ENCODE results near the gene MAGOH.

MAGOH gene

DNA sequence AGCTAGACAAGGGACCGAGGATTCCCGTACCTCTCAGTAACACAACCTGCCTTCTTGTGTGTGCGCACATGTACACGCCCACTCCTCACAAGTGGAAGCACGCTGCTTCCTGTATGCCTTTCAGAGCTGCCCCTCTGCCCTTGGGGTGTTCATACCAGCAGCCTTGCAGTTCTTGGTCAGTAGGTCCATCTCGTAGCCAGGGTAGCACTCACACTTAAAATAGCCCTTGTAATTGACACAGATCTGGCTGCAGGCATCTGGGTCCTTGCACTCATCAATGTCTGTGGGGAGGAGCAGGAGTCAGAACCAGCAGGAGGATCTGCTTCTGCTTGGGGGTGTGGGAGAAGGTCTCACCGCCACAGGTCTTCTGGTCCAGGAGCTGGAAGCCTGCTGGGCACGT lies 32.6 kb upstream of the MAGOH start:
- DNase-seq (ENCODE audit: low read depth in 3 of 3): no peak

DNA sequence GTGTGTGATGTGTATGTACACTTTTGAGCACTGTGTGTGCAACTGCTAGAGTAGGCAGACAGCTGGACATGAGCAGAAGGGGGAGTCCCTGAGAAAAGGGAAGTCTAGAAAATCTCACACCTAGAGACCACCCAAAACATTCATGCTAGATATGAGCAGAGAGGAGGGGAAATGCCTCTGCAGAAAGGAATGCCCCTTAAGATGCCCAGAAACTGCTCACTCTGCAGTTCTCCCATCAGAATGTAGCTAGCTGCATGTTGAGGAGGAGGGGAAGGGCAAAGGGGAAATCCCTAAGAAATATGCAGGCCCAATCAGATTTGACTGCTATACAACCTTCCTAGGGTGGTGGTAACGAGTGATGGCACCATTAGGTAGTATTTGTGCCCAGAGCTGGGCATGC lies 31.8 kb upstream of the MAGOH start:
- no peak for DNase-seq (ENCODE audit: low read depth in 3 of 3)

DNA sequence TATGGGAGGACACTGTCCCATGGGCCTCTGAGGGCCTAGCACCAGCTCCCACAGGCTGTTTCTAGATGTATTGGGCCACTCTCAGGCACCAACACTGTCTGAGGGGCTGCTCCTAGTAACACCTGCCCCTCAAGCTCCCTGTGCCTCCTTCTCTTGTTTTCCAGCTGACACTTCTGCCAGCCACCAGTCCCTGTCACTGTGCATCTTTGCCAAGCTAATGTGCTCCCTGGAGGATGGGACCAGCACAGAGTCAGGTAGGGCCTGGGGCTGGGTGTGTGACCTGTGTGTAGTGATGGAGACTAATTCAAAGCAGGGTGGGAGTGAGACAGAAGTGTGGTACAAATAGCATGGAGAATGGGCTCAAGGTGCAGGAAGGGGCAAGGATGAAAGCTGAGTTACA lies 29.4 kb upstream of the MAGOH start:
- DNase-seq (ENCODE audit: low read depth in 3 of 3): no peak

DNA sequence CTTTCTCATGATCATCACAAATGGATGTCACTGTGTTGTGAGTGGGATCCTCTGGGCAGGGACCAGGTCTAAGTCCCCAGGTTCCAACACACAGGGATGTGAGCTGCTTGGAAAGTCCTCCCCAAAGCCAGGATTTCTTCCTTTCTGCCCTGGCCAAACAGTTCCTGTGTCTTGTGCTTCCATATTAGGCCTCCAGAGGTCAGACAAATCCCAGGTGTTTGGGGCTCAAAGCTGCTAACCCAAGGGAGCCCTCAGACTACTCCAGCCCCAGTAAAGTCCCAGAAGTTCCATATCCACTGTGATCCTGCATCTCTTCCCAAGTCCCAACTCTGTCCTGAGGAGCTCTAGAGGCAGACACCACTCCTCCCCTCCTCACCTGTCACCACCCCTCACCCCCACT lies 27.7 kb upstream of the MAGOH start:
- DNase-seq (ENCODE audit: low read depth in 3 of 3): no peak

DNA sequence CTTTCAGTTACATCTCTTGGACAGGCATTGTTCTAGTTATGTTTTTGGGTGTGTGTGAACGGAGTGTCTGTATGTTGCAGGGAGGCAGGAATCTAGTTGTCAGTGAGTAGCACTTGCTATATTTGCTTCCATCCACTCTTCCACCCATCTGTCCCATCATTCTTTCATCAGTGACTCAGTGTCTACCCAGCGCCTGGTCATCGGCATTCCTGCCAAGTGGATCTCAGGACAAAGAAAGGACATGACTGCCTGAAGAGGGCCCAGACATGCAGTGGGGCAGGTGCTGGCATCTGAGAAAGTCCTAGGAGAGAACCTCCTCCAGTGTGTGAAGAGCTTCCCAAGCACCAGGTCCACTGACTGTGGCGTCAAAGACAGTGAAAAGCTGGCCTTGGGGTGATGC lies 27.3 kb upstream of the MAGOH start:
- DNase-seq (ENCODE audit: low read depth in 3 of 3): no peak

DNA sequence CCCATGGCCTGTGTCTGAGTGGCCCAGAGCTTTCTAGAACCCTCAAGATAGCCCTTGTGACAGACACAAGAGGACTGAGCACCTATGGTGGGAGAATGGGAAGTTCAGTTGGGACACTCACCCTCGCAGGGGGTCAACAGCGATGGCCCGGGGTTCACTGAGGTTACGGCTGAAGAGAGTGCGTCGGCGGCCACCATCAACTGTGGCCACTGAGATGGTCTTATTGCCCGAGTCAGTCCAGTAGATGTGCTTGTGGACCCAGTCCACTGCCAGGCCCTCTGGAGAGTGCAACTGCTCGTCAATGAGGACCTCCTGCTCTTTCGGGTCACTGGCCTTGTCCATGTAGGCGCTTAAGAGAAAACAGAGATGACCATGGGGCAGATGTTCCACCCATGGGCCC lies 25.7 kb upstream of the MAGOH start:
- no peak for DNase-seq (ENCODE audit: low read depth in 3 of 3)

DNA sequence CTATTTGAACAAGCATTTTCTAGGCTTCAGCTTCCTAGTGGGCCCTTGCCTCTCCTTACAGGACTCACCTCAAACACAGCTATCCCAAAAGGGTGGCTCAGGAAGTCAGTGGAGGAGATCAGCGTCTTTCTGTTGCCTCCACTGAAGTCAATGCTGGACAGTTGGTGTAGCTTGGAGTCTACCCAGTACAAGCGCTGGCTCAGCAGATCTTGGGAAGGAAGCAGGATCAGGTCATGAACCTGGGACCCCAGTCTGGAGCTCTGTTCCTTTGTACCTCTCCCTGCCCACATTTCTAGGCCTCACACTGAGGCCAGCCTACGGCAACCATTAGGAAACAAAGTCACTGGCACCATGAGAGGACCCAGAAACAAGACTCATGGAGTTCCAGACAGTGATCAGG lies 23.7 kb upstream of the MAGOH start:
- DNase-seq (ENCODE audit: low read depth in 3 of 3): no peak

DNA sequence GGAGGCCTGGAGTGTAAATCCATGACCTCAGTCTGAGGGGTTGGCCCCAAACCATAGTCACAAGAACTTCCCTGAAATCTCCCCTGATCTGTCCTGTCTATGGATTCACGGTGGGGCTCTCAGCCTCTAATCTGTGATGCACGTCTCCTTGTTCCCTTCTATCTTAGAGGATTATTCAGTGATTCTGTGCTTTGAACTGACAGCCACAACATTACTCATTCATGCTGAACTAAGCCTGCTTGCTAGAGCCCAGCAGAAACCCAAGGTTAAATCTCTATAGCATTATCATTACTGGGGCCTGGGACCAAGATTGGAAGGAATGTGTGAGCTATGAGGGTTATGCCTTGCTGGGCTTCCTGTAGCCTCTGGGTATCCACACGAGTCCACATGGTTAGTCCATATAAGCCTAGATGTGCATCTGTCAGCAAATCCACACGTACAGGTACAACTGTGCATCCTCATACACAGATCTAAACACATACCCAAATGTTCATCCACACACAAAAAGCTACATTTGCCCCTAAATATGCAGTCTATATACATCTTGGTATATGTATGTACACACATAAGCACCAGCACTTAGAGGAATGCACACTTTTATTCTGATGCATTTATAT lies 22.4 kb upstream of the MAGOH start:
- no peak for DNase-seq (ENCODE audit: low read depth in 3 of 3)

DNA sequence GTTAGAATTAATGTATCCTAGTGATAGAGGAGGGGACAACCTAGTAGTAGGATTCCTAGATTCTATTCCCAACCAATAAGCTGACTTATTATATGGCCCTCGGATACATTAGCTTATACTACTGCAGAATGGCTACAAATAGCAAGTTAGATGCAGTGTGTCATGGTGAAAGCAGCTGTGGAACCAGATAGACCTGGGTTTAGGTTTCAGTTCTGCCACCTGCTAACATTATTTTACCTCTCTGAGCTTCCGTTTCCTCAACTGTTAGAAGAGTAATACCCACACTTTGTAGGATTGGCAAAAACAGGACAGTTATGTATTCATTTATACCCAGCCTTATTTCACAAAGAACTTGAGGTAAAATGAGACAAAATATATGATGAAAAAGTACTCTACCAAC lies 21.6 kb upstream of the MAGOH start:
- DNase-seq (ENCODE audit: low read depth in 3 of 3): no peak

DNA sequence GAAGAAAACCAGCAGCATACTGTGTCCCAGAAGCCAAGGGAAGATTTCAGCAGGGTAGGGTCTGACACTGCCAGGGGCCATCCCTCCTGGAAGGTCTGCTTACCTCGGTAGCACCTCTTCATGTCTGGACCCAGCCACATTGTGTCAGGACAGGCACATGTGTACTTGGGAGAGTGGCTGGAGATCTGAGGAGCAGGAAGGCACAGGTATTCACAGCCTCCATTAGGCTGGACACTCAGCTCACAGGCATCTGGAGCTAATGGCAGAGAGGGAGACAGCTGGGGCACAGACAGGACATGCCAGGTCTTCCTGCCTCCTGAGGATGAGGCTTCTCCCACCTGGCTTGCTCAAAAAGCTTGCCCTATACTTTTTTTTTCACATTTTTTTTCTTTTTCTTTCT lies 19.9 kb upstream of the MAGOH start:
- DNase-seq (ENCODE audit: low read depth in 3 of 3): no peak

DNA sequence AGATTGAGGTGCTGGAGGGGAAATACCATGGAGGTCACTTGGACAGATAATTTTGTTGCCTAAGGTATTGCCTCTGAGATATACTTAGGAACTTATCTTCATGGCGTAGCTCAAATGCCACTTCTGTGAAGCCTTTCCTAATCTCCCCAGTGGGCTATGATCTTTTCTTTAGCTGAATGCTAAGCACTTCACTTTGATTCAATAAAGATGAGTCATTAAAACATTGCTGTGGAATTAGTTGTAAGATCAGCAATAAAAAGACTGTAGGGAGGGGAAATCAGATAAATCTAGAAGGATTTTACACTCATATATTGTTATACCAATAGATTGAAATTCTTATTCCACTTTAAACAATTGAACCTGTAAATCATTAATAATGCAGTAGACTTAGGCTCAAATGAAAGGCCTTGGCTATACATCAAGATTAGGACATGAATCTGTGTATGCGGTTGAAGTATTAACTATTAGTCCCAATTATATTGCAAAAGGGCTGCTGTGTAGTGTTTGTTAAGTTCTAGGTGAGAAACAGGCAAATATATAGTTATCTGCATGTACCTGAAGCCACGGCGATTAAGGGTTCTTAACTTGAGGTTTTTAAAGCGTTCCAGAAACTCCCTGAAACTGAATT lies 19.2 kb upstream of the MAGOH start:
- no peak for DNase-seq (ENCODE audit: low read depth in 3 of 3)

DNA sequence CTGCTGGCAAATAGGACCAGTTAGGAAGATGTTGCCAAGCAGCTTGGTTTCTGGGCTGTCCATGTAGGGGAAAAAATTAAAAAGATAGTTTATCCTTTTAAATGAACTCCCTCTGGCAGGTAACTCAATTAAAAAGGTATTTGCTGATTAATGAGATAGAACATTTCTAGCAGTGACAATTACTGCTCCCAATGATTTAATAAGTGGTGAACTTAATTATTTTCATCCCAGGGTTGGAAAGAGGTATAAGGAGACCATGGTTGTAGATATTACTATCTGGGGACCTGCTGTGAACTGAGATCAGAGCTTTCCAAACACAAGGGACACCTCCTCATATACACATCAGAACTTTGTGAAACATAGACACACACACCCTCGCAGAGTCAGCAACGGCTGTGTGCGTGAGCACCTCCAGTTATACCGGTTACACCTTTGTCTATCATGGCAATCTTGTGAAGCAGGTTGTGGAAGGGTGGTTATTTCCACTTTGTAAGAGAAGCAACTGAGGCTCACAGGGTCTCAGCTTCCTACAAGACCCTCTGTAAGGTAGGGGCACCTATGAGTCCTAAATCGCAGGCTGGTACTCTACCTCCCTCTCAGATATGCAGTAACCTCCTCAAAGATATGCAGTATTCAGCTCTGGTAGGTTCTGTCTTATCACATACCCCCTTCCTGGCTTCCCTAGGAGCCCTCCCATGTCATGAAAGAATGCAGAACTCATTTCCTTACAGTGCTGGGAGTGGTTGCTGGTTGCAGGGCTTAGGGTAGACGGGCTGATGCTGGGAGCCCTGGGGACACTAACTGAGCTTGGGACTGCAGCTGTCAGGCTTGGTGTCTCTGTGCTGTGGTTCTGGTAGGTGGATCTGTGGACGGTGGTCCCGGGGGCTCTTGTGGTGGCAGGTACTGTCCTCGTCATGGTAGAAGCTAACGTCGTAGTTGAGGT lies 18.5 kb upstream of the MAGOH start:
- no peak for DNase-seq (ENCODE audit: low read depth in 3 of 3)

DNA sequence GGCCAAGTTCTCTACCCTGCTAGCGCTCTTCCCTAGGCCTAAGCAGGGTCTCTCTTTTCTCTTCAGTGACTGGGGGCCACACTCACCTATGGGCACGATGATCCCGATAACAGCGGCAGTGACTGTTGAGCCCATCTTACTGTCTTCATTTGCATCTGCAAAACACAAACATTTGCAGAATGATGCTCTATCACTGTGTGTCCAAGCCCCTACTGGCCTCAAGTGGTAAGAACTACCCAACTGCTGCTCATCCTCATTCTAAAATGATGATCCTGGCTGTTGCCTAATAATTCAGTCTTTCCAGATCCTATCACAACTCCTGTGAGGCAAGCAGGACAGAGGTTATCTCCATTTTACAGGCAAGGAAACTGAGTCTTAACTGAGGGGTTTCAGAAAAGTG lies 16.7 kb upstream of the MAGOH start:
- no peak for DNase-seq (ENCODE audit: low read depth in 3 of 3)

DNA sequence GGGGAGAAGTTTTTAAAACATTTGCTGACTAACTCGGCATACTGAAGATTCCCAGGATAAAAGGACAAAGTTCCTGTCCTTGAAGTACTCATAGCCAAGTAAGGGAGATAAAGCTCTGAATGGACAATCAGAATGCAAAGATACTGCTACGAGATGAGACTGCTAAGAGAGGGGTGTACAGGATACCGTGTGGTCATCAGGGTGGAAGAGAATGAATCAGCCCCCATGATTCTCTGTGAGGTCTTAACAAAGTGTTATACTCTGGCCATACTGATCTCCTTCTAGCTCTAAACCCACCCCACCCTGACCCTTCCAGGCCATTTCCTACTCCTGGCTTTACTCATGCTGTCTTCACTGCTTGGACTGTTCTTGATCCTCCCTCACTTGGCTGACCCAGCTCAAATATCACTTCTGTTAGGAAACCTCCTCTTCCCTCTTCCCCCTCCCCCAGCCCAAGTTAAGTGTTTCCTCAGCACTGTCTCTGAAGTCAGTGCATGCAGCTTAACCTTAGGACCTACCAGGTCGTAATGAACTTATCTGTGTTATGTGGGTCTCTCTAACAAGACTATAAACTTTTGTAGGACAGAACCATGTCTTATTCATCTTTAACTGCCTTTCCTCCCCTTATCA lies 15.8 kb upstream of the MAGOH start:
- DNase-seq (ENCODE audit: low read depth in 3 of 3): no peak

DNA sequence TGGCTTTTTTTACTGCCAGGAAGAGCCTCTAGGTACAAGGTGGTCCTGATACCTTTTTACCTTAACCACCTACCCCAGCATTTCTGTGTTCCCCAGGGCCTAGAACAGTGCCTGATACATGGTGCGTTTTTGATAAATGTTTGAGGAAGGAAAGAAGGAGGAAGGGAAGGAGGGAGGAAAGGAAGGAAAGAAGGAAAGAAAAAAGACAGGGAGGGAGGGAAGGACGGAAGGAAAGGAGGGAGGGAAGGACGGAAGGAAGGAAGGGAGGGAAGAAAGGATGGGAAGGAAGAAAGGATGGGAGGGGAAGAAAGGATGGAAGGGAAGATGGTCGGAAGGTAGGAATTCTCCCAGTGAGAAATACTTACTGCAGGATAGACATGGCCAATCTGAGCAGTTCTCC lies 12.0 kb upstream of the MAGOH start:
- no peak for DNase-seq (ENCODE audit: low read depth in 3 of 3)

DNA sequence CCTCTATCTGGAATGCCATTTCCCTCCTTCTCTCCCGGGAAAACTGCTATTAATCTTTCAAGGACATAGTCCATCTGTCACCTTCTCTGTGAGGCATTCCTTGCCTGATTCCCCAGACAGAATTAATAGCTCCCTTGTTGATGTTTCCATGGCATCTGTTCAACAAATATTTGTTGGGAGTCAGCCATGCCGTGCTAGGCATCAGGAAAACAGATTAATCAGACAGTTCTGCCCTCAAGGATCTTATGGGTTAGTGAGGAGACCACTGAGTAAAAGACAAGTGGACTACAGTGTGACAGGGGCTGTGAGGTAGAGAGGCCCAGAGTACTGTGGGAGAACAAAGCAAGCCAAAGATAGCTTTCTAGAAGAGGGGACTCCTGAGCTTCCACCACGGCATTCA lies 11.4 kb upstream of the MAGOH start:
- no peak for DNase-seq (ENCODE audit: low read depth in 3 of 3)

DNA sequence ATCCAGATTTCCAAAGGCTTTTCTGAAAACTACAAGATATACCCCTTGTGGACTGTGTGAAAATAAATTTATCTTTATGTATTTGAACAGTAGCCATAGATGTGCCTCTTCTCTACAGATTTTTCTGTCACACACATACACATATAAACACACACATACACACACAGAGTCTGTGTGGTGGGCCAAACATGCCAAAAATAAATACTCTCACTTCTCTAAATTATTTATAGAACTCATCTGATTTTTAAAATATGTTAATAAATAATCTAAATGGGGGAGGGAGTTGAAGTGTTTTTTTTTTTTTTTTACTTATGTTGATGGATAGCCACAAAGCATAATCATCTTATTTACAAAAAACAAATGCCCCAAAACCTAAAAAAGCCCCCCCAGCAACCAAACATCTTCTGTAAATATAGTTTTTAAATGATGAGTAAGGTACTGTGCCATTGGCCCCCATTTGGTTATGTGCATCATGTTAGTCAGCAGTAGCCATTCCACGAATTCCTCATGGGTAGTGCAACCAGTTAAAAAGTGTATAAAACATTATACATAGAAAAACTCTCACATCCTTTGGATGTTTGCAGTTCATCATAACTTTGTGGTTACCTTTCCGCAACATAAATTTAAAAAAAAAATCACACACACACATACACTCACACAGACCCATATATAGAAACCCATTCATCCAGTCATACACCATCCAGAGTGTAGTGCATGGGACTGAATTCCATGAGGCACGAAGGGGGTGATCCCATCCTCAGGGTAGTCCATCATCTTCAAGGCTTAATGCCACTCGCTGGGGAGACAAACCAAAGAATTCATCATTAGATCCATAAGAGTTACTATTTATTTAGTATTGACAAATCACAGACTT lies 8.2 kb upstream of the MAGOH start:
- no peak for DNase-seq (ENCODE audit: low read depth in 3 of 3)

DNA sequence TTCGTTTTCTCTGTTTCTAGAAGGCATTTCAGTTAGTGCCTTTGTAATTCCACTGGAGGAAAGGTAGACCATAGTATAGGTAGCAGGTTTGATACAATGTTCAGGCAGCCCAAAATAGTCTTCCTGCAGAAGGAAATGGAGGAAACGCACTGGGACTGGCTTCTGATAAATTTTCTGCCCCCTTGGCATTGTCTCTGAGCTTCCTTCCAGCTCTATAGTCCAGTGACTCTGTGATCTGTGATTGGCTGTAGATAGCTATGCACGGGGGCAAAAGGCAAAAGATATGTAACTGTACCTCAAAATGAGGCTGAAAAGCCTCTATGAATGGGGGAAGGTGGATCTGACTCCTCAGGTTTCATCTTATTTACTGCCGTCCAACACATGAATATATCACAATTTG lies 5.8 kb upstream of the MAGOH start:
- DNase-seq (ENCODE audit: low read depth in 3 of 3): no peak

DNA sequence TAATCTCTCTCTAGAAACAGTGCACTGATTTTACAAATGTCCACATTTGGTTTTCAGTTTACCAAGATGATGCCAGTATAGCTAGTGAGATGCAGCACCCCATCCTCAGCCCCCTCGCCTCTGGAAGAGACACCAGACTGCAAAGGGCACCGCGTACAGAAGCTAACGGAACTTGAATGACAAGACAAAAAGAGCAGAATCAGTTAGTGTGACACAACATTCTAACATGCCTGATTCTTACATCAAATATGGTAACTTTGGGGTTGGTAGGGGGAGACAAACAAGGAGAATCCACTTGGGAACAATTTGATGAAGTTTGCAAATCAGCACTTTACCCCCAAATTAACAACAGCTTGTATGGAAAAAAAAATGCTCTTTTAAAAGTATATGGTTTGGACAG lies 4.1 kb upstream of the MAGOH start:
- DNase-seq (ENCODE audit: low read depth in 3 of 3): no peak

DNA sequence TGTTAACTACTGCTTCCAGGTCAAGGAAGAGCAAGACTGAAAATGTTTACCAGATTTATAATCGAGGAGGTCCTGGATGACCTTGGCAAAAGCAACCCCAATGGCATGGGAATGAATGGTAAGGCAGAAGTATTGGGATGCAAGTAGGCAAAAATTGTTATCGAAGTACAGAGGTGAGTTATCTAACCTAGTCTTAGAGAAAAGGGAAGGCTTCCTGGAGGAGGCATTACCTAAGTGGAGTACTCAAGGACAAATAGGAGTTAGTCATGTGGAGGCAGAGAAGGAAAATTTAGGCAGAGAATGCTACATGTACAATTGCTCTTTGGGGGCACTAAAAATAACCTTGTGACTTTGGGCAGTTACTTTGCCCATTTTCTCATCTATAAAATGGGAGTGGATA lies 3.5 kb upstream of the MAGOH start:
- DNase-seq (ENCODE audit: low read depth in 3 of 3): no peak

DNA sequence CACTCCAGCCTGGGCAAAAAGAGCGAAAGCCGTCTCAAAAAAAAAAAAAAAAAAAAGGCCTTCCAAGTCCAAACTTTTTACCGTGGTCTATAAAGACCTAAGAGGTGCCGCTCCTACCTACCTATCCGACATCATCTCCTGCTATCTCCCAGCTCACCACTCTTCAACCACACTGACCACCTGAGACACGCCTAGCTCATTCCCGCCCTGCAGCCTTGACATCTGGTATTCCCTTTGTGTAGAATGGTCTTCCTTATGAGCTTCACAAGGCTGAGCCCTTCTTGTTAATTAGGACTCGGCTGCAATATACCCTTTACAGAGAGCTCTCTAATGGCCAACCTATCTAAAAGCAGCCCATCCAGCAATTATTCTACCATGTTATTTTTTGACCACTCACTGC lies 680 bp downstream of the MAGOH start:
- no peak for DNase-seq (ENCODE audit: low read depth in 3 of 3)

DNA sequence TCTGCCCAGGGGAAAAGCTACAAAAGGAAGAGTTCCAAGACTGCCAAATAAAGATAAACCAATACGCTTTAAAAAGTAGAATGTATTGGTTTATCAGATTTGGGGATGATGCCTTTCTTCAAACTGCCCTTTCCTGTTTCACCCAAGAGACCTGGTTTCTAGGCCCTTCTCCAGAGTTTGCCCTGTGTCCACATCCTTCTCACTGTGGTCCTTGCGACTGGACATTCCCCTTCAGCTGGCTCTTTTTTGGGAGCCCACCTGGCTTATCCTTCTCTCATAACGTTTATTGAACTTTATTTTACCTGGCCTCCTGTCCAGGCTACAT lies 17.4 kb downstream of the MAGOH start:
- no peak for DNase-seq (ENCODE audit: low read depth in 3 of 3)

Measured in stimulated activated CD4-positive, alpha-beta T cell treated with anti-CD3 and anti-CD28 coated beads, TNF-alpha, amount 100 ng/mL, for 4 hours (primary cell).